D721Med (cell line): Measurements from ENCODE around the gene LRRC39.

Experiments
- DNase-seq: peaks from one replicate; pipeline ENCODE4 v3.0.0; 2011; ENCODE audit warnings: low spot score; ENCODE audit not compliant: insufficient read length
- FAIRE-seq: peaks from 2 replicates; lab custom pipeline; 2011; peaks lifted over from hg19 to GRCh38; lab: Jason Lieb, UNC
- CTCF ChIP-seq: IDR thresholded peaks from 2 replicates; pipeline ENCODE4 v1.5.1; 2012; ENCODE audit warnings: mild to moderate bottlenecking, control low read depth; ENCODE audit not compliant: insufficient read depth; ENCODE audit errors: missing control alignments

The LRRC39 gene

DNA sequence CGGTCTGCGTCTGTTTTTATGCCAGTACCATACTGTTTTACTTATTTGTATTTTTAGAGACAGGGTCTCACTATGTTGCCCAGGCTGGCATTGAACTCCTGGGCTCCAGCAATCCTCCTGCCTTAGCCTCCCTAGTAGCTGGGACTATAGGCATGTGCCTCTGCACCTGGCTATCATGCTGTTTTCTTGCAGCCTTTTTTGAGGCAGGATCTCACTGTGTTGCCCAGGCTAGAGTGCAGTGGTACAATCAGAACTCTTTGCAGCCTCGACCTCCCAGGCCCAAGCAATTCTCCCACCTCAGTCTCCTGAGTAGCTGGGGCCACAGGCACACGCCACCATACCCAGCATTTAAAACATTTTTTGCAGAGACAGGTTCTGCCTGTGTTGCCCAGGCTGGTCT is 5.3 kb upstream of the LRRC39 start:
- TF ChIP-seq CTCF = no peak
- DNase-seq (no peak), FAIRE-seq (no peak)

- no peak for TF ChIP-seq CTCF
- FAIRE-seq (no peak), DNase-seq (no peak)
Observed at GRCh38 chr1:100177295-100178041, 588 bp downstream of the LRRC39 start.

DNA sequence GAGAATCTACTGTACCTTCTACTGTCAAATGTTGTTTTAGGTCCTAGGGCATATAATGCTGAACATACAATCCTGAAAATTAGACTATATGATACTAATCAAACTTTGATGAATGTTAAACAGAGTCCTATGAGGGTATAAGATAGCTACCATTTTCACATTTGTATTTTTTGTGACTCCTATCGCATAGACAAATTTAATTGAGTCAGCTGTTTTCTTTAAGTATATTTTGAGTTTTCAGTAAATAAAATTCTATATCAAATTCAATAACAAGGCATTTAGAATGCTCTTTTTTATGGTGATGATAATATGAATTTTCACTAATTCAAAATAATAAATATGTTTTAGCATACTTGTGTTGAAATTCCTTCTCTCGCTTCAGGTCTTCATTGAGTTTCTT is 10.0 kb downstream of the LRRC39 start:
- DNase-seq = no peak
- no peak for TF ChIP-seq CTCF
- peak; percentile 76 for FAIRE-seq

DNA sequence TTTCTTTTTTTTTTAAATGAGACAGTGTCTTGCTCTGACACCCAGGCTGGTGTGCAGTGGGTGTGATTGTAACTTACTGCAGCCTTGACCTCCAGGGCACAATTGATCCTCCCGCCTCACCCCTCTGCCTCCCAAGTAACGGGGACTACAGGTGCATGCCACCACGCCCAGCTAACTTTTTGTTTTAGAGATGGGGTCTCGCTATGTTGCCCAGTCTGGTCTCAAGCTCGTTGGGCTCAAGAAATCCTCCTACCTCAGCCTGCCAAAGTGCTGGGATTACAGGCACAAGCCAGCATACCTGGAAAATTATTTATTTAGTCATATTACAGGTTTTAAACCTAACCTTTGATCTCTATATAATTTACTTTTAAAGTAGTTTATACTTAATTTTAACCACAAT is 13.4 kb downstream of the LRRC39 start:
- TF ChIP-seq CTCF = no peak
- FAIRE-seq (no peak), DNase-seq (no peak)

DNA sequence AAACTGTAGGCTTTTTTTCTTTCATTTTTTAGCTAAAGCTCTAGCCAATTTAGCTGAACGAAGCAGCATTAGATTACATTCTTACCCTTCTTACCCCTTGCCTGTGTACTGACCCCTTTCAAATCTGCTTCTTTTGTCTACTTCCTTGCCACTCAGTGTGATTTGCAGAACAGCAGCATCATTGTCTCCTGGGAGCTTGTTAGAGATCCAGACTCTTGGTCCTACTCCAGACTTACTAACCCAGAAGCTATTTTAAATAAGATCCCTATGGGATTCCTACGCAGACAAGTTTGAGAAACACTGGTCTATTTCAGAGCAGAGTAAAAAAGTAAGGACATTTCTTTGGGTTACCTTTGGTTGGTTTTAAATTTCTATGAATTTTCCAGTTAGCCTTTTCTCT is 13.8 kb downstream of the LRRC39 start:
- TF ChIP-seq CTCF = no peak
- FAIRE-seq (no peak), DNase-seq (no peak)

DNA sequence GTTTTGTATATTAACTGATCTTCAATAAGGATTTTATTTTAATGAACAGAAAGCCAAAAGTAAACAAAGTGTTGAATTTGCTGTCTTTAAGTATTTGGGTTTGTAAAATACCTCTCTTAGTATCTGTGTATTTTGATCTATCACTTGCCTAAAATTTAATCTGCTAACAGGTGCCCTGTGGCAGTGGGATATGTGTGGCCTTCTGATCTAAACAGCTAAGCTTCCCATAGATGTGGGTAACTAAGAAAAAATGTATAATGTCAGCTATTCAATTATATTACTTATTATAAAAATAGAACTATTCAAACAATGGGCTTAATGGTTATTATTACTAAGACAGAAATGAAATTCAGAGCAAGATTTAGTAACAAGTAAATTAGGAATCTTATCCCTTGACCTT is 15.2 kb downstream of the LRRC39 start:
- DNase-seq (no peak), FAIRE-seq (no peak)
- TF ChIP-seq CTCF = no peak

- no peak for DNase-seq
- no peak for TF ChIP-seq CTCF
- FAIRE-seq = no peak
Observed at GRCh38 chr1:100152271-100152670, 25.8 kb downstream of the LRRC39 start.
